Breast epithelium (tissue), 4 donors: ENCODE measurements around the gene CYP3A4. TPM values are rescaled to one million over a fixed set of nuclear protein-coding genes. Genes with fewer than 3 reads are reported as not detected.

ENCODE experiments used
- DNase-seq, 2 donors: peaks; one replicate each; pipeline ENCODE4 v3.0.0-alpha.2; 2019; ENCODE audit warnings: low spot score in 2 of 2
- H3K27ac ChIP-seq, 2 donors: fragments of 200-600 bp; sonication (generic) in 1 of 2; one replicate each; pipeline ENCODE4 v1.5.1; 2016 to 2019; ENCODE audit warnings: mild to moderate bottlenecking in 1 of 2
- H3K27me3 ChIP-seq, 2 donors: fragments of 200-600 bp; sonication (generic) in 1 of 2; one replicate each; pipeline versions ENCODE4 v1.5.1 to v1.6.0; 2017 to 2019; ENCODE audit warnings: control low read depth in 1 of 2, mild to moderate bottlenecking in 1 of 2
- H3K36me3 ChIP-seq: fragments of 200-600 bp; one replicate; pipeline ENCODE4 v1.5.1; 2019
- H3K4me1 ChIP-seq, 2 donors: fragments of 200-600 bp; sonication (generic); one replicate each; pipeline ENCODE4 v1.5.1; 2016 to 2019; ENCODE audit warnings: control low read depth in 1 of 2
- H3K4me3 ChIP-seq, 3 donors: fragments of 200-600 bp; sonication (generic); 1 replicate in 2 of 3; 2 replicates in 1 of 3; pipeline ENCODE4 v1.5.1; 2016 to 2019; ENCODE audit warnings: mild to moderate bottlenecking in 3 of 3, moderate library complexity in 2 of 3
- H3K9me3 ChIP-seq, 2 donors: fragments of 200-600 bp; sonication (generic) in 1 of 2; one replicate each; pipeline ENCODE4 v1.5.1; 2016 to 2019; ENCODE audit warnings: control low read depth in 1 of 2
- CTCF ChIP-seq, 3 donors: fragments of 450-650 bp; IDR thresholded peaks; one replicate each; pipeline ENCODE4 v1.5.1; 2016 to 2017; ENCODE audit warnings: antibody characterized with exemption in 3 of 3, mild to moderate bottlenecking in 3 of 3, moderate library complexity in 3 of 3
- POLR2A ChIP-seq: fragments of 450-650 bp; IDR thresholded peaks from one replicate; pipeline ENCODE4 v1.6.1; 2016; ENCODE audit warnings: antibody characterized with exemption, mild to moderate bottlenecking, moderate library complexity
- POLR2AphosphoS5 ChIP-seq, 3 donors: sonication (generic); formaldehyde crosslinking; IDR thresholded peaks; one replicate each; pipeline ENCODE4 v1.6.1; 2017; ENCODE audit warnings: antibody characterized with exemption in 3 of 3
- intact Hi-C: fragments of 100-400 bp; cut with DNase I; formaldehyde crosslinking; loops from one replicate; pipeline ENCODE4 v1.15.1; 2023; ENCODE audit warnings: low total_unique reads
- total RNA-seq, 3 donors: library from RNA; depleted of rRNA; stranded (reverse); fragments of >200 nt; gene quantifications; one replicate each; pipeline ENCODE4 v1.1.0, GENCODE V29; 2016

CYP3A4 gene
- total RNA-seq = under 1 TPM; 0.33 to 0.64 (median 0.59) TPM

DNA sequence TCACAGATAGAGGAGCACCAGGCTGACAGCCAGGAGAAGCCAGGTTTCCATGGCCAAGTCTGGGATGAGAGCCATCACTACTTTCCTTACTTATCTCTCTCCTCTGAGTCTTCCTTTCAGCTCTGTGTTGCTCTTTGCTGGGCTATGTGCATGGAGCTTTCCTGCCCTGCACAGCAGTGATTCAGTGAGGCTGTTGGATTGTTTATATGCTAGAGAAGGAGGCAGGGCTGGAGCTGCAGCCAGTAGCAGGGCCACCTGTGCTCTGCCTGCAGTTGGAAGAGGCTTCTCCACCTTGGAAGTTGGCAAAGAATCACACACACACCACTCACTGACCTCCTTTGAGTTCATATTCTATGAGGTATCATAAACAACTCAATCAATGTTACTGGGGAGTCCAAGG lies at the start of gene CYP3A4:
TSS of gene CYP3A4 (minus strand) at position 178 of the 400 bp plus-strand sequence. CDS start at position 75, 103 bp downstream.
- Histone ChIP-seq H3K36me3 (no peaks in the 10 kb centered on the region), H3K9me3 (no peaks in the 10 kb centered on the region), H3K4me1 (no peaks in the 10 kb centered on the region), H3K27me3 (no peaks in the 10 kb centered on the region), H3K27ac (no peak within 1 kb of the TSS), H3K4me3 (no peak within 1 kb of the TSS)
- no peak for DNase-seq
- TF ChIP-seq CTCF (IDR thresholded peaks at IDR 0.05) (no peak), POLR2A (no peak), POLR2AphosphoS5 (IDR thresholded peaks at IDR 0.05) (no peak)
- intact Hi-C loops = loop anchor here (5.0 kb wide), 1 partner anchor 63 kb away; no protein-coding TSS in a partner anchor

GRCh38 chr7:99833289-99833877 lies 49.4 kb upstream of the CYP3A4 start:
- intact Hi-C loops = no loop called here
- Histone ChIP-seq H3K4me3 (no peak overlapping the region), H3K27me3 (no peaks in the 10 kb centered on the region), H3K9me3 (no peaks in the 10 kb centered on the region), H3K4me1 (no peaks in the 10 kb centered on the region), H3K27ac (no peak overlapping the region), H3K36me3 (no peaks in the 10 kb centered on the region)
- TF ChIP-seq CTCF (IDR thresholded peaks at IDR 0.05) = no peak
- DNase-seq = no peak

DNA sequence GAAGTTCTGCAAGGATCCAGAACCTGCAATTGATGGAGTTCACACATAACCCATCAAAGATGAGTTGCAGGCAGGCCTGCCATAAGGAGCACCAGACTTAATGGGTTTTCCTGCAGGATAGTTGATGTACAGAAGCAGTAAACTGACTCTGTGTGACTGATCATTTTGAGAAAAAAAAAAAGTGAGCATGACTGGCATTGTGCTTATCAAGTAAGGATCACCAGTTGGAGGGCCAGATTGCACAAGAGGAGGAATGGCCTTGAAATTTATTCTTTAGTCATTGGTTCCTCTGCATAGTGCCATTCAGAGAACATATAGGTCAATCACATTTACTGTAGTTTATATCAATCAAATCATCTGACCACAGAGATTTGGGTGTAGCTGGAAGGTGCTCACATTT lies 47.6 kb upstream of the CYP3A4 start:
- intact Hi-C loops = no loop called here
- TF ChIP-seq POLR2A = no peak
- no peak for TF ChIP-seq CTCF (IDR thresholded peaks at IDR 0.05)
- TF ChIP-seq POLR2AphosphoS5 (IDR thresholded peaks at IDR 0.05) = no peak
- Histone ChIP-seq H3K27me3 (no peaks in the 10 kb centered on the region), H3K4me1 (no peaks in the 10 kb centered on the region), H3K4me3 (no peak overlapping the region), H3K36me3 (no peaks in the 10 kb centered on the region), H3K27ac (no peak overlapping the region), H3K9me3 (no peaks in the 10 kb centered on the region)
- DNase-seq = no peak

GRCh38 chr7:99829524-99830160 lies 45.7 kb upstream of the CYP3A4 start:
- H3K4me1 ChIP-seq = no peaks in the 10 kb centered on the region
- no peak overlapping the region for H3K27ac ChIP-seq
- intact Hi-C loops = no loop called here
- no peak for TF ChIP-seq POLR2A
- no peak for TF ChIP-seq CTCF (IDR thresholded peaks at IDR 0.05)
- no peak for TF ChIP-seq POLR2AphosphoS5 (IDR thresholded peaks at IDR 0.05)
- no peak overlapping the region for H3K4me3 ChIP-seq
- no peaks in the 10 kb centered on the region for H3K36me3 ChIP-seq
- H3K9me3 ChIP-seq = no peaks in the 10 kb centered on the region
- H3K27me3 ChIP-seq = no peaks in the 10 kb centered on the region
- no peak for DNase-seq

DNA sequence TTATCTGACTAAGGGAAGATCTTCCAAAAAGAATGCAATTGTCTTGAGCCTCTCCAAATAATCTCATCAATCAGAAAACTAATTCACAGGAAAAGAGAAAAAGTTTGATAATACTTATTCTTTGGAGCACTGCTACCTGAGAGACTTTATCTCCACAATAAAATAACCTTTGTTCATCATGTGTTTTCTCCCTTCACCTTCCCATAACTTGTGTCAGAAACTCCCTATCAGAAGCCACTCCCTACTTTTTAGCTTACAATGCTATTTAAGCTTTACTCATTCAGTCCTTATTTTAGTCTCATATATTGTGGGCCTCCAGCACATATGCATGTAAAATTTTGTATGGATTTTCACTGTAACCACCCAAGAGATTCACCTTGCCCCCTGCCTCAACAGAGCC lies 44.8 kb upstream of the CYP3A4 start:
- TF ChIP-seq POLR2A = no peak
- no peak for TF ChIP-seq CTCF (IDR thresholded peaks at IDR 0.05)
- no peak for TF ChIP-seq POLR2AphosphoS5 (IDR thresholded peaks at IDR 0.05)
- Histone ChIP-seq H3K27me3 (no peaks in the 10 kb centered on the region), H3K4me3 (no peak overlapping the region), H3K4me1 (no peaks in the 10 kb centered on the region), H3K36me3 (no peaks in the 10 kb centered on the region), H3K9me3 (no peaks in the 10 kb centered on the region), H3K27ac (no peak overlapping the region)
- intact Hi-C loops = no loop called here
- no peak for DNase-seq
